Neural progenitor cell (in vitro differentiated cells): ENCODE measurements around the gene MSN. TPM values are rescaled to one million over a fixed set of nuclear protein-coding genes. Genes with fewer than 3 reads are reported as not detected.

ENCODE experiments used
- DNase-seq: peaks from one replicate; pipeline ENCODE4 v3.0.0-alpha.2; 2016; ENCODE audit warnings: low spot score
- H2AFZ ChIP-seq: fragments of 200-600 bp; sonication (generic); replicated peaks from 2 replicates; pipeline ENCODE4 v1.6.1; 2016; ENCODE audit warnings: antibody characterized with exemption
- H3F3A ChIP-seq: fragments of 200-600 bp; sonication (generic); 2 replicates; pipeline ENCODE4 v1.6.1; 2016; ENCODE audit warnings: antibody characterized with exemption, low read depth
- H3K27ac ChIP-seq: fragments of 200-600 bp; sonication (generic); 2 replicates; pipeline ENCODE4 v1.5.1; 2016; ENCODE audit warnings: mild to moderate bottlenecking
- H3K27me3 ChIP-seq: fragments of 200-600 bp; sonication (generic); 2 replicates; pipeline ENCODE4 v1.6.1; 2016; ENCODE audit warnings: mild to moderate bottlenecking, moderate library complexity
- H3K36me3 ChIP-seq: fragments of 200-600 bp; sonication (generic); 2 replicates; pipeline ENCODE4 v1.5.1; 2016
- H3K4me1 ChIP-seq: fragments of 200-600 bp; sonication (generic); 2 replicates; pipeline ENCODE4 v1.6.1; 2016; ENCODE audit warnings: mixed run types
- H3K4me2 ChIP-seq: fragments of 200-600 bp; sonication (generic); 2 replicates; pipeline ENCODE4 v1.6.1; 2016
- H3K4me3 ChIP-seq: fragments of 200-600 bp; sonication (generic); 2 replicates; pipeline ENCODE4 v1.5.1; 2016
- H3K79me2 ChIP-seq: fragments of 200-600 bp; sonication (generic); 2 replicates; pipeline ENCODE4 v1.6.1; 2016; ENCODE audit warnings: low read depth
- H3K9ac ChIP-seq: fragments of 200-600 bp; sonication (generic); 2 replicates; pipeline ENCODE4 v1.6.1; 2016
- H3K9me3 ChIP-seq: fragments of 200-600 bp; sonication (generic); 2 replicates; pipeline ENCODE4 v1.5.1; 2016; ENCODE audit warnings: low read depth
- H4K20me1 ChIP-seq: fragments of 200-600 bp; sonication (generic); 2 replicates; pipeline ENCODE4 v1.6.1; 2016; ENCODE audit warnings: low read depth
- H3K27ac Mint-ChIP-seq: 3 replicates; pipeline ENCODE4 v1.8.0; 2021; ENCODE audit warnings: mixed read lengths
- H3K27me3 Mint-ChIP-seq: 2 replicates; pipeline ENCODE4 v1.8.0; 2022; ENCODE audit warnings: low read depth, mild to moderate bottlenecking, inconsistent platforms, moderate library complexity, mixed read lengths; ENCODE audit not compliant: insufficient read depth
- H3K36me3 Mint-ChIP-seq: 3 replicates; pipeline ENCODE4 v1.8.0; 2021; ENCODE audit warnings: mixed read lengths
- H3K4me1 Mint-ChIP-seq: 3 replicates; pipeline ENCODE4 v1.8.0; 2021; ENCODE audit warnings: mixed read lengths
- H3K4me3 Mint-ChIP-seq: 3 replicates; pipeline ENCODE4 v1.8.0; 2021; ENCODE audit warnings: mild to moderate bottlenecking, moderate library complexity, mixed read lengths
- H3K9me3 Mint-ChIP-seq: 3 replicates; pipeline ENCODE4 v1.8.0; 2020; ENCODE audit warnings: mixed read lengths
- EZH2 ChIP-seq: fragments of 200-600 bp; sonication (generic); IDR thresholded peaks from 2 replicates; pipeline ENCODE4 v1.6.1; 2017; ENCODE audit warnings: antibody characterized with exemption, mild to moderate bottlenecking, moderate library complexity
- EZH2phosphoT487 ChIP-seq: fragments of 200-600 bp; sonication (generic); IDR thresholded peaks from 2 replicates; pipeline ENCODE4 v1.6.1; 2017; ENCODE audit warnings: antibody characterized with exemption
- total RNA-seq: library from RNA; depleted of rRNA; stranded (reverse); fragments of >200 nt; gene quantifications from 2 replicates; pipeline ENCODE4 v1.2.3, GENCODE V29; 2015; ENCODE audit warnings: low replicate concordance
- TF ChIP-seq, protein P1 (sequence below): fragments of 200-600 bp; sonication (generic); IDR thresholded peaks from 2 replicates; pipeline ENCODE4 v1.5.1; 2017; ENCODE audit warnings: antibody characterized with exemption, mild to moderate bottlenecking

The MSN gene
- total RNA-seq, 1 donor from 2014 or later: 97.4 TPM

DNA sequence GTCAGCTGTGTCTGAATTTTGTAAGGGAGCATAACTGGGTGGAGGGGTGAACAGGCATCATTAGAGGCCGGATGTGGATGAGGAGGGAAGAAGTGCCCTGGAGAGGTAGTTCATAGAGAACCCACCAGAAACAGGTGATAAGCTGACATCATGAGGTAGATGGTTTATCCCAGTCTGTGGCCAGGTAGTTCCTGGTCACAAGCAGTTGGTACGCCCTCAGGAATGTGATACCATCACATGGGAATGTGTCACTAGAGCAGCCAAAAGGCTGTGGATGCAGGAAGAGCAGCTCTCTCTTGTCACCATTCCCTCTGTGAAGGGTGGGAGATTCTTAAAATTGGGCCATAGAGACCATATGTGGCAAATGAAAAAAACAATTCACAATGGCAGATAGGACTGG is 21.9 kb downstream of the MSN start:
- H4K20me1 ChIP-seq: peaks cover 7% of the 10 kb centered on the region
- peaks cover 19% of the 10 kb centered on the region for H3K9me3 Mint-ChIP-seq
- no peak overlapping the region for H3K4me3 ChIP-seq
- no peak overlapping the region for H3K4me3 Mint-ChIP-seq
- no peak overlapping the region for H2AFZ ChIP-seq
- H3K4me2 ChIP-seq: no peak overlapping the region
- H3K79me2 ChIP-seq: peaks cover 44% of the 10 kb centered on the region
- H3K9me3 ChIP-seq: no peaks in the 10 kb centered on the region
- H3K27ac Mint-ChIP-seq: no peak overlapping the region
- DNase-seq: no peak
- no peak overlapping the region for H3K27ac ChIP-seq
- peaks cover 7% of the 10 kb centered on the region for H3F3A ChIP-seq
- peaks cover 9% of the 10 kb centered on the region for H3K36me3 Mint-ChIP-seq
- no peak overlapping the region for H3K9ac ChIP-seq
- no peaks in the 10 kb centered on the region for H3K27me3 ChIP-seq
- TF ChIP-seq, protein P1, sequence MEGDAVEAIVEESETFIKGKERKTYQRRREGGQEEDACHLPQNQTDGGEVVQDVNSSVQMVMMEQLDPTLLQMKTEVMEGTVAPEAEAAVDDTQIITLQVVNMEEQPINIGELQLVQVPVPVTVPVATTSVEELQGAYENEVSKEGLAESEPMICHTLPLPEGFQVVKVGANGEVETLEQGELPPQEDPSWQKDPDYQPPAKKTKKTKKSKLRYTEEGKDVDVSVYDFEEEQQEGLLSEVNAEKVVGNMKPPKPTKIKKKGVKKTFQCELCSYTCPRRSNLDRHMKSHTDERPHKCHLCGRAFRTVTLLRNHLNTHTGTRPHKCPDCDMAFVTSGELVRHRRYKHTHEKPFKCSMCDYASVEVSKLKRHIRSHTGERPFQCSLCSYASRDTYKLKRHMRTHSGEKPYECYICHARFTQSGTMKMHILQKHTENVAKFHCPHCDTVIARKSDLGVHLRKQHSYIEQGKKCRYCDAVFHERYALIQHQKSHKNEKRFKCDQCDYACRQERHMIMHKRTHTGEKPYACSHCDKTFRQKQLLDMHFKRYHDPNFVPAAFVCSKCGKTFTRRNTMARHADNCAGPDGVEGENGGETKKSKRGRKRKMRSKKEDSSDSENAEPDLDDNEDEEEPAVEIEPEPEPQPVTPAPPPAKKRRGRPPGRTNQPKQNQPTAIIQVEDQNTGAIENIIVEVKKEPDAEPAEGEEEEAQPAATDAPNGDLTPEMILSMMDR: no peak
- TF ChIP-seq EZH2phosphoT487: no peak
- TF ChIP-seq EZH2: no peak
- H3K27me3 Mint-ChIP-seq: peaks cover 2% of the 10 kb centered on the region
- no peaks in the 10 kb centered on the region for H3K4me1 Mint-ChIP-seq
- H3K4me1 ChIP-seq: no peaks in the 10 kb centered on the region
- no peaks in the 10 kb centered on the region for H3K36me3 ChIP-seq

GRCh38 chrX:65690057-65690855 is 22.8 kb downstream of the MSN start:
- H3K27ac ChIP-seq: no peak overlapping the region
- H2AFZ ChIP-seq: no peak overlapping the region
- Mint-ChIP-seq H3K27me3 (peaks cover 2% of the 10 kb centered on the region), H3K4me1 (no peaks in the 10 kb centered on the region), H3K27ac (no peak overlapping the region), H3K9me3 (peaks cover 21% of the 10 kb centered on the region), H3K36me3 (peaks cover 9% of the 10 kb centered on the region), H3K4me3 (no peak overlapping the region)
- no peak overlapping the region for H3K4me3 ChIP-seq
- no peak overlapping the region for H3K4me2 ChIP-seq
- H3K79me2 ChIP-seq: peaks cover 35% of the 10 kb centered on the region
- peaks cover 7% of the 10 kb centered on the region for H3F3A ChIP-seq
- no peak overlapping the region for H3K9ac ChIP-seq
- TF ChIP-seq EZH2 (no peak), EZH2phosphoT487 (no peak)
- no peak for DNase-seq
- peaks cover 3% of the 10 kb centered on the region for H4K20me1 ChIP-seq
- no peaks in the 10 kb centered on the region for H3K4me1 ChIP-seq
- H3K36me3 ChIP-seq: no peaks in the 10 kb centered on the region
- no peaks in the 10 kb centered on the region for H3K9me3 ChIP-seq
- no peaks in the 10 kb centered on the region for H3K27me3 ChIP-seq

- no peak overlapping the region for H3K27ac ChIP-seq
- peaks cover 15% of the 10 kb centered on the region for H3K9me3 Mint-ChIP-seq
Measured at GRCh38 chrX:65695849-65696449, 28.5 kb downstream of the MSN start.

More at GRCh38 chrX:65695849-65696449, 28.5 kb downstream of the MSN start:
- TF ChIP-seq EZH2 (no peak), EZH2phosphoT487 (no peak)
- TF ChIP-seq, protein P1: no peak
- Histone ChIP-seq H3K4me1 (peaks cover 8% of the 10 kb centered on the region), H3K79me2 (peaks cover 17% of the 10 kb centered on the region), H4K20me1 (peaks cover 13% of the 10 kb centered on the region), H3K4me2 (no peak overlapping the region), H3K4me3 (no peak overlapping the region), H2AFZ (no peak overlapping the region), H3K9me3 (no peaks in the 10 kb centered on the region), H3K9ac (no peak overlapping the region), H3F3A (peaks cover 7% of the 10 kb centered on the region), H3K36me3 (no peaks in the 10 kb centered on the region), H3K27me3 (no peaks in the 10 kb centered on the region)
- no peak for DNase-seq
- Mint-ChIP-seq H3K27ac (no peak overlapping the region), H3K4me3 (no peak overlapping the region), H3K27me3 (no peaks in the 10 kb centered on the region), H3K36me3 (peaks cover 5% of the 10 kb centered on the region), H3K4me1 (peaks cover 8% of the 10 kb centered on the region)
